Osteoblast (primary cell): Measurements from ENCODE around the gene CCDC77. TPM values are rescaled to one million over a fixed set of nuclear protein-coding genes. Genes with fewer than 3 reads are reported as not detected.

Experiments
- DNase-seq: peaks from one replicate; pipeline ENCODE4 v3.0.0; 2011; ENCODE audit warnings: low spot score, mixed read lengths; ENCODE audit not compliant: insufficient read length; ENCODE audit errors: missing footprints
- H2AFZ ChIP-seq: 2 replicates; pipeline ENCODE4 v1.6.0; 2011; ENCODE audit warnings: mild to moderate bottlenecking, low read length
- H3K27ac ChIP-seq: 2 replicates; pipeline ENCODE4 v1.5.1; 2011; ENCODE audit warnings: mild to moderate bottlenecking, low read depth, low read length, moderate library complexity
- H3K27me3 ChIP-seq: 2 replicates; pipeline ENCODE4 v1.6.0; 2012; ENCODE audit warnings: mild to moderate bottlenecking, control low read depth, inconsistent platforms, low read length, moderate library complexity; ENCODE audit not compliant: insufficient read depth
- H3K36me3 ChIP-seq: 2 replicates; pipeline ENCODE4 v1.5.1; 2011; ENCODE audit warnings: mild to moderate bottlenecking, low read length, control low read depth, moderate library complexity; ENCODE audit not compliant: insufficient read depth
- H3K4me1 ChIP-seq: 2 replicates; pipeline ENCODE4 v1.5.1; 2011; ENCODE audit warnings: mild to moderate bottlenecking, low read length, control low read depth, moderate library complexity; ENCODE audit not compliant: insufficient read depth
- H3K4me2 ChIP-seq: 2 replicates; pipeline ENCODE4 v1.6.0; 2011; ENCODE audit warnings: mild to moderate bottlenecking, low read length; ENCODE audit not compliant: insufficient read depth
- H3K4me3 ChIP-seq: fragments of 200-600 bp; sonication (generic); 3 replicates; pipeline ENCODE4 v1.5.1; 2012; ENCODE audit warnings: mild to moderate bottlenecking, low read length, inconsistent platforms; ENCODE audit not compliant: insufficient read depth
- H3K79me2 ChIP-seq: 2 replicates; pipeline ENCODE4 v1.6.0; 2012; ENCODE audit warnings: mild to moderate bottlenecking, low read length, control low read depth, inconsistent platforms; ENCODE audit not compliant: insufficient read depth
- H3K9me3 ChIP-seq: 2 replicates; pipeline ENCODE4 v1.5.1; 2011; ENCODE audit warnings: low read depth, low read length, control low read depth
- H4K20me1 ChIP-seq: 2 replicates; pipeline ENCODE4 v1.6.0; 2012; ENCODE audit warnings: mild to moderate bottlenecking, low read length, control low read depth; ENCODE audit not compliant: insufficient read depth
- total RNA-seq: library from RNA; depleted of rRNA; stranded (reverse); fragments of >200 nt; gene quantifications from 2 replicates; pipeline ENCODE4 v1.2.3, GENCODE V29; 2012
- TF ChIP-seq, protein P1 (sequence below): IDR thresholded peaks from 2 replicates; pipeline ENCODE4 v1.5.1; 2011; ENCODE audit warnings: mild to moderate bottlenecking, low read depth, low read length, moderate library complexity; ENCODE audit errors: extremely low read depth

The CCDC77 gene
- total RNA-seq, 1 donor = 9.0 TPM

DNA sequence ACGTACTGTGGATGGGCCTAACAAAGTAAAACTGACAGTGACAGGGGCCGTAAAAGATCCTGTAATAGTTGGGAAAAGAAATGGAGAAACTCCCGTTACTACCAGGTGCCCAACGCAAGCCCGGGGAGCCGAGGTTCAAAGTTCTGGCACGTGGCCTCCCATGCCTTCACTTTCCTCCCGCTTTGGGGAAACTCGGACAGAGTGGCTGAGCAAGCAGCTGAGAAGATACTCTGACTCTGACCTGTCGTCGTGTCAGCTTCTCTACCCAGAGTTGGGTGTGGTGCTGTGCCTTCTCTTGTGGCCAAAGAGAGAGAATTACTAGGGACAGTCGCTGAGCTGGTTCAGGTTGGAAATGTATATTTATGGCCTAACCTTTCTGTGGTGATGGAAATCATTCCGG lies 60.0 kb downstream of the CCDC77 start:
- Histone ChIP-seq H3K4me2 (no peak overlapping the region), H4K20me1 (no peaks in the 10 kb centered on the region), H3K4me1 (peaks cover 5% of the 10 kb centered on the region), H3K79me2 (no peaks in the 10 kb centered on the region), H3K4me3 (no peak overlapping the region), H3K36me3 (no peaks in the 10 kb centered on the region), H3K27ac (no peak overlapping the region), H3K27me3 (peaks cover 92% of the 10 kb centered on the region), H2AFZ (no peak overlapping the region), H3K9me3 (no peaks in the 10 kb centered on the region)
- TF ChIP-seq, protein P1, sequence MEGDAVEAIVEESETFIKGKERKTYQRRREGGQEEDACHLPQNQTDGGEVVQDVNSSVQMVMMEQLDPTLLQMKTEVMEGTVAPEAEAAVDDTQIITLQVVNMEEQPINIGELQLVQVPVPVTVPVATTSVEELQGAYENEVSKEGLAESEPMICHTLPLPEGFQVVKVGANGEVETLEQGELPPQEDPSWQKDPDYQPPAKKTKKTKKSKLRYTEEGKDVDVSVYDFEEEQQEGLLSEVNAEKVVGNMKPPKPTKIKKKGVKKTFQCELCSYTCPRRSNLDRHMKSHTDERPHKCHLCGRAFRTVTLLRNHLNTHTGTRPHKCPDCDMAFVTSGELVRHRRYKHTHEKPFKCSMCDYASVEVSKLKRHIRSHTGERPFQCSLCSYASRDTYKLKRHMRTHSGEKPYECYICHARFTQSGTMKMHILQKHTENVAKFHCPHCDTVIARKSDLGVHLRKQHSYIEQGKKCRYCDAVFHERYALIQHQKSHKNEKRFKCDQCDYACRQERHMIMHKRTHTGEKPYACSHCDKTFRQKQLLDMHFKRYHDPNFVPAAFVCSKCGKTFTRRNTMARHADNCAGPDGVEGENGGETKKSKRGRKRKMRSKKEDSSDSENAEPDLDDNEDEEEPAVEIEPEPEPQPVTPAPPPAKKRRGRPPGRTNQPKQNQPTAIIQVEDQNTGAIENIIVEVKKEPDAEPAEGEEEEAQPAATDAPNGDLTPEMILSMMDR = no peak
- DNase-seq = no peak

DNA sequence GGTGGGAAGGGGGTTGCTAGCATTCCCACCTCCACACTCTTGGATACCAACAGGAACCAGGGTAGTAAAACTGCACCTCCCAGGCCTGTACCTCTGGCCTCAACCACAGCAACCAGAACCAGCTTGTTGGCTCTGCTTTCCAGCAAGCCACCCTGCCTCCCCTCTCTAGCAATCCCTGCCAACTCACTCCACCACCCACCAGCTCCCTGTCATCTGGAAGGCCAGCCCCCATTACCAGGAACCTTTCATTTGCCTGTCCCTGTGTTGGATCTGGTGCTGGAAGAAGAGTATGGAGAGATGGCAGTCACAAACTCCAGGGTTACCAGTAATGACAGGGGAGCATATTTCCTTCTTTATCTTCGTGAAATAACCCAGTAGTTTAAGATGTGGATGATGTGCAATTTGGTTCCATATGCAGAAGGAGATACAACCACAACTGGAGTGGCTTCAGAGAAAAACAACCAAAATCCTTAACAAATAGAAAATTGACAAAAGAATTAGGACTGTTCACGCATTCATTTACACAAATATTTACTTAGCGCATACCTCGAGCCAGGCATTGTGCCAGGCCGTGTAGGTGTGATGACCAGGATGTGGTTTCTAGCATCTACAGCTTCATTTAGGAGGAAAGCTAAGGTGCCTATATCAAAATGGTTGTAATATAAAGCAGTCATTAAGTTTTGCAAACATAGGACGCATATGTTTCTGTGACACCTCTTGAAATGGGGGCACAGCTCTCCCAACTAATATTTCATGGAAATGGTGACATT lies 61.7 kb downstream of the CCDC77 start:
- Histone ChIP-seq H2AFZ (no peak overlapping the region), H4K20me1 (no peaks in the 10 kb centered on the region), H3K4me2 (no peak overlapping the region), H3K27me3 (peaks cover 78% of the 10 kb centered on the region), H3K4me1 (peaks cover 5% of the 10 kb centered on the region), H3K36me3 (no peaks in the 10 kb centered on the region), H3K9me3 (no peaks in the 10 kb centered on the region), H3K4me3 (no peak overlapping the region), H3K79me2 (no peaks in the 10 kb centered on the region), H3K27ac (no peak overlapping the region)
- TF ChIP-seq, protein P1 = no peak
- peak; percentile 89 for DNase-seq

DNA sequence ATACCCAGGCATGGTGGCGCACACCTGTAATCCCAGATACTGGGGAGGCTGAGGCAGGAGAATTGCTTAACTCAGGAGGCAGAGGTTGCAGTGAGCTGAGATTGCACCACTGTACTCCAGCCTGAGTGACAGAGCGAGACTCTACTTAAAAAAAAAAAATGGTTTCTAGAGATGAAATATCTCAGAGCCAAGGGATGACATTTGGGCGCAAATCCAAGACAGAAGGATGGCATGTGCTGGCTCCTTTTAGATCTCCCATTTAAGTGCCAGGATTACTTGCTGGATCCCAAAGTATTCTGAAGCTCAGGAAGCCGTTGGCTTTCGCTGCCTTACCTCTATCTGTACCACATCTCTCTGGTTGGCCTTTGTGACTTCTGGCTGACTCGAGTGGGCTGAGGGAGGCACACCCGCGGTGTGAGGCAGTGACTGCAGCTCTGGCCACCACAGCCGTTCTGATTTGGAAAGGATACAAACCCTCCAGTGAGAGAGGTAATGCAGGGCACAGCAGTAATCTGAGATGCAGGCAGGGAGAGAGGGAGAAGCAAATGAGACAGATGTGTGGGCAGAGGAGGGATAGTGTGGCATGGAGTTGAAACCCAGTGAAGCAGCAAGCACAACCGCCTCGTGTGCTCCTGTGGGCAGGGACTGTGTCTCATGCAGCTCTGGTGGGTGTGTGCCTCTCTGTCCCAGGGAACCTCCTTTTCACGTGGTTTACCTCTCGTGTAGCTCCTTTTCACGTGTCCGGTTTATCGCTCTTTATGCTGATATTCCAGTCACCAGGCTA lies 63.2 kb downstream of the CCDC77 start:
- Histone ChIP-seq H3K27ac (no peak overlapping the region), H3K27me3 (peaks cover 62% of the 10 kb centered on the region), H4K20me1 (no peaks in the 10 kb centered on the region), H3K9me3 (no peaks in the 10 kb centered on the region), H3K36me3 (no peaks in the 10 kb centered on the region), H2AFZ (no peak overlapping the region), H3K4me2 (no peak overlapping the region), H3K4me1 (peaks cover 5% of the 10 kb centered on the region), H3K79me2 (no peaks in the 10 kb centered on the region), H3K4me3 (peak overlapping the region; percentile 25)
- peak; percentile 85 for DNase-seq
- TF ChIP-seq, protein P1 = no peak

DNA sequence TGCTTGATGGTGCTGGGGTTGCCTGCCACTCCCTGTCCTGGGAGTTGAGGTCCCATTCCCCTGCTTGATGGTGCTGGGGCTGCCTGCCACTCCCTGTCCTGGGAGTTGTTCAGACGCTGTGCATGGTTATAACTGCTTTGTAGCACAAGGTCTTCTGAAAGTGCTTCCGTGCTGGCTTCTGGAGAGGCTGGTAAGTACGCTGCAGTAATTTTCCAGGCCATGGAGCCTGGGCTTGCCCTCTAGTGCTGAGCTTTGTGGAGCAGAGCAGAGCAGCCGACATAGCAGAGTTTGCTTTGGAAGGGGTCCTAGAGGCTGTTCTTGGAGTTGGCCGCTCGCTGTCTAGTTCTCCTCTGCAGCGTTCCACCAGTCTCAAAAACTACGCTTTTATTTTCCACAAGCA lies 64.6 kb downstream of the CCDC77 start:
- Histone ChIP-seq H3K4me1 (peaks cover 5% of the 10 kb centered on the region), H3K79me2 (no peaks in the 10 kb centered on the region), H3K27ac (no peak overlapping the region), H4K20me1 (no peaks in the 10 kb centered on the region), H3K27me3 (peaks cover 54% of the 10 kb centered on the region), H2AFZ (no peak overlapping the region), H3K4me3 (no peak overlapping the region), H3K4me2 (no peak overlapping the region), H3K9me3 (no peaks in the 10 kb centered on the region), H3K36me3 (no peaks in the 10 kb centered on the region)
- DNase-seq = no peak
- TF ChIP-seq, protein P1 = no peak
